HT-29 (cell line): ENCODE results near the gene SPSB4. TPM values are rescaled to one million over a fixed set of nuclear protein-coding genes. Genes with fewer than 3 reads are reported as not detected.
"Not testable (repeated sequence)": the region's sequence is repeated elsewhere in the genome, so short reads cannot be mapped to it uniquely, and the experiment has no call there.

Experiments
- DNase-seq: peaks from one replicate; pipeline ENCODE4 v3.0.0-alpha.2; 2015; ENCODE audit warnings: low spot score
- total RNA-seq: library from RNA; depleted of rRNA; stranded (reverse); fragments of >200 nt; shearing (Covaris generic); gene quantifications from 2 replicates; pipeline ENCODE4 v1.2.3, GENCODE V29; 2014; rRNA removed

Gene SPSB4
- not detected in 2 replicates for total RNA-seq

DNA sequence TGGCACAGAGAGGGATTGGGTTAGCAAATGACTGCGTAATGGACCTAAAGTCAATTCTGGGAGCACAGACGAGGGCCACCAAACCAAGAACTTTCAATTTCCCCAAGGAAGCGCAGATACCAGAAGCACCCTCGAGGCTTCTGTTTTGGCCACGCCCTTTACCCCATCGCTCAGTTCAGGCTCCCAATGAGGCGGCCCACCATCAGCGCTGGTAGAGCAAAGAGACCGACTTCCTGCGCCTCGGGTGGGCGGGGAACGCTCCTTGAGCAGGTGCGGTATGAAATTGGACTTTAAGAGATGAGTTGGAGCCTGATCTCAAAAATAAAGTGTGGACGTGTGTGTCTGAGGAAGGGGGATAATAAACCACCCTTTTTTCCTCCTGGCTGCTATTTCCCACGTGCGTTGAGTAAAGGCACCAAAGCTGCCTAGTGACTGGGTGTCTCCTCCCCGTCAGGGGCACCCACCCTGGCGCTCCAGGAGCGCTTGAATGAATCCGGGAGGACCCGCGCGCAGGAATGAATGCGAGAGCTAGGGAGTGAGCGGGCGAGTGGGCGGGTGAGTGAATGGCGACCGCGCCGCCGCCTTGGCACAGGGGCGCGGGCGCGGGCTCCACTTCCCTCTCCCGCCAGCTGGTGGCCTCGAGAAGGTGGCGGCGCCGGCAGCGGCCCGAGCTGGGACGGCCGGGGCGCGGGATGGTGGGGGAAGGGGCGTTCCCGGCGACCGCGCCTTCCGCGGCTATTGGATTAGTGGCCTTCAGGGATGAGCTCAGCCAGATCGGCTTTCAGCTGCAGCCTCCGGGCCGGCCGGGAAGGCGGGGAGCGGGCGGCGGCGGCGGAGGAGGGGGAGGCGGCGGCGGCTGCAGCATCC, at the start of gene SPSB4:
TSS of gene SPSB4 (plus strand) at position 772 of the 867 bp plus-strand sequence. CDS start 14,758 bp downstream, outside the sequence.
- no peak for DNase-seq

DNA sequence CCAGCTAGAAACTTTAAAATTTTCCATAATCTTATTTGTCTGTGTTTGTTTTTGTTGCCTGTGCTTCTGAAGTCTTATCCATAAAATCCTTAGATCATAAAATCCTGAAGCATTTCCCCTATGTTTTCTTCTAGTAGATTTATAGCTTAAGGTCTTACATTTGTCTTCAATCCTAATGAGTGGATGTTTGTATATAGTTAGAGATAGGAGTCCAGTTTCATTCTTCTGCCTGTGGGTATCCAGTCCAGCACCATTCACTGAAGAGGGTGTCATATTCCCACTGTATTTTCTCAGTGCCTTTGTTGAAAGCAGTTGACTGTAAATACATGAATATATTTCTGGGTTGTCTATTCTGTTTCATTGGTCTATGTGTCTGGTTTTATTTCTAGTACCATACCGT, 44.8 kb upstream of the SPSB4 start:
- DNase-seq = no peak

DNA sequence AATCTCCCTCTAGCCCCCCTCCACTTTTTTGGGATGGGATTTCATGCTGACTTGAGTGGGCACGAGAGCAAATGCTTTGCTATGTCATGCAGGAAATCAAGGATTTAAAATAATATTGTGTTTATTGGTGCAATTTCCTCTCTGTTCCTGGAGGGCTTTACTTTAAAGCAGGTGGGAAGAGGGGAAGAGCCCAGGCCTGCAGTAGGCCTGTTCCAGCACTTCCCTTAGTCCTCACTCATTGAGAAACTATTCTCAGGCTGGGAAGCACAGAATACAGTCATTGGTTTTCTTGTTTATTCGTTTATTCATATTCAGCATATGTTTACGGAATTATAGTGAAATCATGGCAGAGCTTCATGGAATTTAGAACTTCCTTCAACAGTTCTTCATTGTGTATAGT, 41.7 kb upstream of the SPSB4 start:
- no peak for DNase-seq

DNA sequence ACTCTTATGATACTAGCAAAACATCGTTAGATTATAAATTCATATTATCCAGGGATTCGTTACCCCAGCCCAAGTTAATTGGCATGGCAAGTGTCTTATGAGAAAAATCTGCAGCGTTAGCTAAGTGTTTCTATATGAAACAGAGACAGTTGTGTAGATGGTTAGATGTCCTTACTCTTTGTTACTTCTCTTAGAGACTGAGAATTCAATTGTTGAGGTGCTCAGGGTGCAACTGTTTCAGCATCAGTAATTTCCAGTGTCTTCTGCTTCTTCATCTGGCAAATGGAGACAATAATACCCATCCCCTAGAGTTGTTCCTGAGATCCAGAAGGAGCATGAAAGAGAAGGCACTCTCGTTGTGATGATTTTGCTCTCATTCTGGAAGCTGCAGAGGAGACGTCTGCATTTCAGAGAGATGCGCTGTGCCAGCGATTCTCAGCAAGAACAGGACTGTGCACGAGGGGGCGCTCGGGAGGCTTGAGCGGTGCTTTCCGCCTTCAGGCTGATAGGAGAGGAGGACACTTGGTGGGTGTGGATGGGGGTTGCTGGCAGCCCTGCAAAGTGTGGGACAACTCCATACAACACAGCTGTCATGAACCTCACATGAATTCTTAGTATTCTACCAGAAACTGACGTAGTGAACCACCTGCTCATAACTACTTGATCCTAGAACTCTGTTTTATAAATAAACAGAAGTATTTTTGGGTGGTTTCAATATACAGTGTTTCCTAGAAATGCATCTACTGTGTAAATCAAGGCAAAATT, 39.7 kb upstream of the SPSB4 start:
- DNase-seq = peak; percentile 69

DNA sequence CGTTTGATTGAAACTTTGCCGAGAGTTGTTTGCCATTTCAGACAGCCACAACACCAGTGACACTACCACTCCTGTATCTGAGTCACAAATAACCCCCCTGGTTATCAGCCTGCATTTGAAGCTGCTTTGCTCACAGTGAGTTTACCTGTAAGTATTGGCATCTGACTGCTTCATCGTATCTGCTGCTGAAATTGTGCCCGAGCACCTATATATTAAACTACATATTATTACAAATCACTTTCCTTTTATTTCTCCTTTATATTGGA, 39.2 kb upstream of the SPSB4 start:
- no peak for DNase-seq

DNA sequence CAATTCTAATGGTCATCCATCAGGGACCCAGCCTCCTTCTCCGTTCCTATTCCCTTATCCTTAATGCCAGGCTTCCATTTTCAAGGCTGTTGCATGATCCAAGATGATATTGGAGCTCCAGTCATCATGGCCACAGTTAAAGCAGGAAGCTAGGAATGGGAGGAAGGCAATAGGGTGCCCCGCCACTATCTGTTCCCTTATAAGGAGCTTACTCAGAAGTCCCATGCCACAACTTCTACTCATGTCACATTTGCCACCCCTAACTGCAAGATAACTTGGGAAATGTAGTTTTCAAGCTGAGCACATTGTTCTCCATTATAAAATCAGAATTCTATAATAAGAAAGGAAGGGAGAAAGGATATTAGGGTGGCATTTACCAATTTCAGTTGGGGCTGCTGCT, 38.6 kb upstream of the SPSB4 start:
- DNase-seq = no peak

DNA sequence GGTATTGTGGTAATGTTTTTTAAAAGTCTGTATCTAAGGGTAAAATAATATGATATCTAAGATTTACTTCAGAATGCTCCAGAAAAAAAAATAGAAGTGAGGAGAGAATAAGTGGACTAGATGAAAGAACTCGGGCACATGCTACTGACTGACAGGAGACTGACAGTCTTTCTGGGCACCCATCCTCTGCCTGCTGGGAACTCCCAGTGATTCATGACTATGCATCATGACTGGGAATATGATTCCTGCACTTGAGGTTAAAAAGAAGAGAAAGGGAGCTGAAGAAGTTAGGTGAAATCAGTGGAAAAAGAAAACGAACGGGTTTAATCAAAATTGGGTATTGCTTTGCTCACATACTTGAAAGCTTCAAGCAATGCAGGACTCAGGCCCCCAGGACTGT, 35.7 kb upstream of the SPSB4 start:
- no peak for DNase-seq

DNA sequence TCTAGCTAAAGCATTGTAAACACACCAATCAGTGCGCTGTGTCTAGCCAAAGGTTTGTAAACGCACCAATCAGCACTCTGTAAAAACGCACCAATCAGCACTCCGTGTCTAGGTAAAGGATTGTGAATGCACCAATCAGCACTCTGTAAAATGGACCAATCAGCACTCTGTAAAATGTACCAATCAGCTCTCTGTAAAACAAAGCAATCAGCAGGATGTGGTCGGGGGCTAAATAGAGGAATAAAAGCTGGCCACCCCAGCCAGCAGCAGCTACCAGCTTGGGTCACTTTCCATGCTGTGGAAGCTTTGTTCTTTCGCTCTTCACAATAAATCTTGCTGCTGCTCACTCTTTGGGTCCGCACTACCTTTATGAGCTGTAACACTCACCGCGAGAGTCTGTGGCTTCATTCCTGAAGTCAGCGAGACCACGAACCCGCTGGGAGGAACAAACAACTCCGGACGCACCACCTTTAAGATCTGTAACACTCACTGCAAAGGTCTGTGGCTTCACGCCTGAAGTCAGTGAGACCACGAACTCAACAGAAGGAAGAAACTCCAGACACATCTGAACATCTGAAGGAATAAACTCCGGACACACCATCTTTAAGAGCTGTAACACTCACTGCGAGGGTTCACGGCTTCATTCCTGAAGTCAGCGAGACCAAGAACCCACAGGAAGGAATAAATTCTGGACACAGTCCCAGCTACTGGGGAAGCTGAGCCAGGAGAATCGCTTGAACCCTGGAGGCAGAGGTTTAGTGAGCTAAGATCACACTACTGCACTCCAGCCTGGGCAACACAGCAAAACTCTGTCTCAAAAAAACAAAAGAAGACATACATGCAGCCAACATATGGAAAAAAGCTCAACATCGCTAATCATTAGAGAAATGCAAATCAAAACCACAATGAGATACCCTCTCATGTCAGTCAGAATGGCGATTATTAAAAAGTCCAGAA, 33.5 kb upstream of the SPSB4 start:
- DNase-seq = not testable (repeated sequence)

DNA sequence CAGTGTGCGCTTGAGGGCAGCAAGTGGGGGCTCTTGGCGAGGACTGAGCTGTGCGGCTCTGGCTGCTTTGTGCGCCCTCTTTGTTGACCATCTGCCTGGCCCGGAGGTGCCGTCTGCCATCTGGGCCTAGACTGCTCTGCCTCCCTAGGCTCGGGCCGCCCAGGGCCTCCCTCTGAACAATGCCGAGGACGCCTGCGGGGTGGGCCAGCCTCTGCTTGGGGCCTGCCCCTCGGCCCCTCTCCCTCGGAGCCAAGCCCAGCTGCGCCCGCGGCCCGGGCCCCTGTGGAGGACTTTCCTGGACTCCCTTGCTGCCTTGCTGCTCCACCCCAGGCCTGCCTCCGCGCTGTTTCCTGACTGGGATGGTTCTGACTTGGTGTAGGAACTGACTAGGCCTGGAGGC, 31.9 kb upstream of the SPSB4 start:
- no peak for DNase-seq

DNA sequence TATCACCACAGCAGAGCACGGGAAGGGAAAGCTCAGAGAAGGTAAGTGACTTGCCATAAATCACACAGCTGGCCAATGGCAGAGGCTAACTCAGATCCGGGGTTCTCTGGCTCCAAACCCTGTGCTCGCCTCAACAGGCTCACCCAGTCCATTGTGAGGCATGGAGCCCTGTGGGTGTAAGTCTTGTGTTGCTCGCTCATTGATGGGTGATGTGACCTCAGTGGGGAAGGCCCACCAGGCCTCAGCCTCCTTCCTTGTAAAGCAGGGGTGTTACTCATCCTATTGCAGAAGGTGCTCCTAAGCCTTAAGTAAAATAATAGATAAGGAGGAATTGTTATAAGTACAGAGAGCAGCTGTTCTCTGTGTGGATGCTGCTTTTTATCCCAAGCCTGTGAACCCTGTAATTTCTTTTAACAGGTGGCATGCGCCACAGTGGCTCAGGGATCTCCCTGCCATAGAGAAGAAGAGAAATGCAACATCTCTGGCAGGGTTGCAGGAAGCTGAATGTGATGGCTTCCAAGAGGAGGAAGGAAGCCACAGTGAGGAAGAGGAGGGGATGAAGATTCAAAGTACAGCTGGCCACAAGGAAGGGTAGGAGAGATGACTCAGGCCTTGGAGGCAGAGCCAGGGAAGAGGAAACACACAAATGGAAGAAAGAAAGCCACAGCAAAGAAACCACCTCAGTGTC, 30.9 kb upstream of the SPSB4 start:
- no peak for DNase-seq

DNA sequence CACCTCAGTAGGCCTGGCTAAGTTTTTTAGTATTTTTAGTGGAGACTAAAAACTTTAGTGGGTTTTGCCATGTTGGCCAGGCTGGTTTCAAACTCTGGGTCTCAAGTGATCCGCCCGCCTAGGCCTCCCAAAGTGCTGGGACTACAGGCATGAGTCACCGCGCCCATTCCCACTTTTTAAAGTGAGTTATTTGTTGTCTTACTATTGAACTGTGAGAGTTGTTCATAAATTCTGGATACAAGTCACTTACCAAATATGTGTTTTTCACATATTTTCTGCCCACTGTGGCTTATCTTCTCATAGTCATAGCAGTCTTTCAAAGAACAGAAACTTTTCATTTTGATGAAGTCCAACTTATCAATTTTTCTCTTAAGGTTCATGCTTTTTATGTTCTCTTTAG, 29.9 kb upstream of the SPSB4 start:
- DNase-seq = no peak

DNA sequence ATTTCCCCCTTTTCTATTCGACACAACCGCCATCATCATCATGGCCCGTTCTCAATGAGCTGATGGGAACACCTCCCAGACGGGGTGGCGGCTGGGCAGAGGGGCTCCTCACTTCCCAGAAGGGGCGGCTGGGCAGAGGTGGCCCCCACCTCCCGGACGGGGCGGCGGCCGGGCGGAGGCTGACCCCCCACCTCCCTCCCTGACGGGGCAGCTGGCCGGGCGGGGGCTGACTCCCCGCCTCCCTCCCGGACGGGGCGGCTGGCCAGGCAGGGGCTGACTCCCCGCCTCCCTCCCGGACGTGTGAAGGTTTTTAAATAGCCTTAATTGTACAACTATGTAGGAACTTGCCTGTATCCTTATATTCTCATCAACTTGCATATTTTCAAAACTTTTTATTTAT, 20.9 kb upstream of the SPSB4 start:
- DNase-seq = no peak

DNA sequence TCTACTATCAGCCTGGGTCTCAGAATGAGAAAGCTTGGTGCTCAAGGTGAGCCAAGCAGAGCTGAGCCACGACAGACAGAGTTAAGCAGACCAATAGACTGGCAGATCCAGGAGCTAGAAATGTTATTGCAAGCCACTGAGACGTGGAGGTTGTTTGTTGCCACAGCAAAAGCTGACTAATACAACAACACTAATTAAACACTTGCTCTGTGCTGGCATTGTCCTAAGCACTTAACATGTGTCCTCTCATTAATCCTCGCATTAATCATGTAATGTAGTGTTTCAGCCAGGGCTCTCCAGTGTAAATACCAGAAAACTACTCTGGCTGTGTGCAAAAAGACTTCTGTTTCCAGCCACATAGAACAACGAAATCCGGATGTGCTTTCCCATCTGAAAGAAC, 11.6 kb upstream of the SPSB4 start:
- no peak for DNase-seq

DNA sequence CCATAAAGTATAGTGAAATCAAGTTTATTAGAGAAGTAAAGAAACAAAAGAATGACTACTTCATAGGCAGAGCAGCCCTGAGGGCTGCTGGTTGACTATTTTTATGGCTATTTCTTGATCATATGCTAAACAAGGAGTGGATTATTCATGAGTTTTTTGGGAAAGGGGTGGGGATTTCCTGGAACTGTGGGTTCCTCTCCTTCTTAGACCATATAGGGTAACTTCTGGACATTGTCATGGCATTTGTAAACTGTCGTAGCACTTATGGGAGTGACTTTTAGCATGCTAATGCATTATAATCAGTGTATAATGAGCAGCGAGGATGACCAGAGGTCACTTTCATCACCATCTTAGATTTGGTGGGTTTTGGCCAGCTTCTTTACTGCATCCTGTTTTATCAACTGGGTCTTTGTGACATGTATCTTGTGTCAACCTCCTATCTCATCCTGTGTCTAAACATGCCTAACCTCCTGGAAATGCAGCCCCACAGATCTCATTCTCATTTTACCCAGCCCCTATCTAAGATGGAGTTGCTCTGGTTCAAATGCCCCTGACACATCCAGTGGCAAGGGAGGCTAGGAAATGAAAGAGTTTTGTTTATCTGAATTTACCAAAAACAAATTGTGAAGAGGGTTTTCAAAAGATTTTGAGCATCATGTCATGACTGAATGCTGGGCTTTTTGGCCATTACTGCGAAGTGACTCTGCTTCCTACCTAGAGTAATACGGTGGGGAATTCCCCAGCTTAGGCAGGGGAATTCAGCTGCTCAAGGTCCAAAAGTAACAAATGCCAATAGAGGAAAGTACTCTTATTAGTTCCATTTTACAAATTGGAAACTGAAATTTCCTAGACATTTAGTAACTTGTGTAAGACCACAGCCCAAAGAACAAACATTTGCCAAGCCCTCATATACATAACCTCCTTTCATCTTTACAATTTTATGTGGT, 6.2 kb upstream of the SPSB4 start:
- no peak for DNase-seq

DNA sequence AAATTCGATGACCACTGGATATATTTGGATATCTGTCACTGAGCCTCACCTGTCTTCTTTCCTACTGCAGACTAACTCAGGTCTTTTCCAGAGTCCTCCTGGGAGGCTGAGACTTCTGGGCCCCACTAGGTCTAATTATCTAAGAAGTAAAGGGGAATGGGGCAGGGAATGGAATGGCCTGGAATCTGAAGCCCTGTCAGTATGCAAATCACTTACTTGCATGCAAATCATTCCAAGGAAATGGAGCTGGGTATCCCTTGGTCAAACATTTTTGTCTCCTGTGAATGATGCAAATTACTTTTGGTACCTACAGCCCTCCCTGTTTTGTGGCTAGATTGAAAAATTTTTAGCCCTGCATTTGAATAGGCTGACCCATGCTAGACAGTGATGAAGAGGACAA, 5.3 kb upstream of the SPSB4 start:
- DNase-seq = no peak

DNA sequence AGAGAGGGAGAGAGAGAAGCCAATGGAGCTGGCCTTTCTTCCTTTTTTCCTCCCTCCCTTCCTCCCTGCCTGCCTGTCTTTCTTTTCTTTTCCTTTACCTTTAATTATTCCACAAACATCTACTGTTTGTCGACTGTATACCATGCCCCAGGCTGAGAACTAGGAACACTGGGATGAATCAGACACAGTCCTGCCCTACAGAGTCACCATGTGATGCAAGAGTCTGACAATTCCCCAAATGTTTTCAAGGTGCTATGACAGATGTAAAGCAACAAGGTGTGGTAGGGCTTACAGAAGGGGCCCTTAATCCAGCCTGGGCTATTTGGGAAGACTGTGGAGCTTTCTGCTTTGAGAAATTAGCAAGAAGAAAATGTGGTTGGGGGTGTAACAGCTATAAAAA, 4.0 kb upstream of the SPSB4 start:
- no peak for DNase-seq

DNA sequence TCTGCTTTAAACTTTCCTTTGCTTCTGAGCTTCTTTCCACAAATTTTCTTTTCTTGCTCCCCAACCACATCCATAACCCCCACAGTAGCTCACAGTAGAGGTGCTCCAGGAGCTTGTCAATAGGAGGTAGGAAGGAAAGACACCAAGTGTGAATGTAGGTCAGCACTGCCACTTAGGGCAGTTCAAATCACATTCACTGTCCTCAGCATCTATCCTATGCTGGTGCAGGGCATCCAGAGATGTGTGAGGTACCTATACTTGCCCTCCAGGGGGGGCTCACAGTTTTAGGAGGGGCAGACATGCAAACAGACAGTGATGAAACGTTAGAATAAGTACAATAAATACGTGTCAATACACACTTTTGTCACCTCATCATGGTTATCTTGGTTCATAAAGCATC, 1.5 kb upstream of the SPSB4 start:
- DNase-seq = no peak

DNA sequence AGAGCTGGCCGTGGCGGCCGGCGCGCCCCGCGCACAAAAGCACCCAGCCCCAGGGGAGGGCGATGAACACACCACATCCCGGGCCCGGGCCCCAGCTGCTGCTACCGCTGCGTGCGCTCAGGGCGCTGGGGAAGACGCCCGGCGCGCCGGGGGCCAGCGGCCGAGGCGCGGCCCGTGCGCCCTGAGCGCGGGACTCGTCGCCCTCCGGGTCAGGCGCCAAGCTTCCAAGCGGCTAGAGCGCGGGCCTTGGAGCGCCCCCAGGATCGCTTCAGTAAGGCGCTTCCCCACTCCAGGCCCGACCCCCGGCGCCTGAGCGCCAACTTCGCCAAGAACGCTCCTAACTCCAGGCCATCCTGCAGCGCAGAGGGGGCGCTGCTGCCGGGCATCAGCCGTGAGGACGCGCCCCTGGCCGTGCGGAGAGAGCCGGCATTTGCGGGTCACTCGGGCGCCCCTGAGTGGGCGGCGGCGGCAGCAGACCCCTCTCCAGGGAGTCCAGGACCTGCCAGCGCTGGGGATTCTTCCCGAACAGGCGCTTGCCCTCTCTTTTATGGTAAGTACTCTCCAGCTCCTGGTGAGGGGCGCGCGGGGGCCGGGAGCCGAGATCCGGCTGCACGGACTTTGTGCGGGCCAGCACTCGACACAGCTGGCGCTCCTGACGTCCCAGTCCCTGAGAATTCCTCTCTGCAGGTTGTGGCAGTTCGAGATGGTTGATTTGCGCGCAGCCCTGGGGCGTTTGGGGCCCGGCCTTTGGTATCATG, 475 bp downstream of the SPSB4 start:
- DNase-seq = no peak
